HG02885 (cell line): Measurements from ENCODE around the gene SETD3.

Experiments
- ATAC-seq: cut with Tn5 transposase; IDR thresholded peaks from one replicate; pipeline ENCODE4 v1.9.1; 2021; ENCODE audit warnings: mild to moderate bottlenecking; ENCODE audit not compliant: unreplicated experiment, poor library complexity

Gene SETD3

DNA sequence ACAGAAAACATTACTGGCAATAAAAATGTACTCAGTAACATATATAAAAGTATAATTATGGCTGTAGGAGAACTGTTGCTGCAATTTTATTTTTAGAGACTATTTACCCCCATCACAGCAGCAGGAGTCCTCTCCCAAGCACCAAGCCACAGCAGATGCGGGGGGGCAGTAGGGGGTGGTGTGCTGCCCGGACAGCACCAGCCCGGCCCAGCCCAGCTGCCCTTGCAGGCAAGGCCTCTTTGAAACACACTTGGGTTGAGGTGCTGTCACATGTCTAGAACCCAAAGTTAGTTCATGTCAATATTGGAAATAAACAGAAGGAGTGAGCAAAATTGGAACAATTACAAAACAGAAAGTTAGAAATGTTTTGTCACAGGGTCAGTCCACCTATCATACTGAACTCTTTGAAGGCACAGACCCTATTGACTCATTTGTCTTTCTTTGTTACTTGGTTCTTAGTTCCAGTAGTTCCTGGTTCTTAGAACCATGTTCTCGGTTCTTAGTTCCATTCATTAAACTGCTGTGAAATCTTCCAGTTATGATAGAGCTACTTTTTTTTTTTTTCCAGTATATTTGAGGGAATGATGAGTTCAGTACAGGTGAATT lies 23.3 kb upstream of the SETD3 start:
- ATAC-seq, result no peak

DNA sequence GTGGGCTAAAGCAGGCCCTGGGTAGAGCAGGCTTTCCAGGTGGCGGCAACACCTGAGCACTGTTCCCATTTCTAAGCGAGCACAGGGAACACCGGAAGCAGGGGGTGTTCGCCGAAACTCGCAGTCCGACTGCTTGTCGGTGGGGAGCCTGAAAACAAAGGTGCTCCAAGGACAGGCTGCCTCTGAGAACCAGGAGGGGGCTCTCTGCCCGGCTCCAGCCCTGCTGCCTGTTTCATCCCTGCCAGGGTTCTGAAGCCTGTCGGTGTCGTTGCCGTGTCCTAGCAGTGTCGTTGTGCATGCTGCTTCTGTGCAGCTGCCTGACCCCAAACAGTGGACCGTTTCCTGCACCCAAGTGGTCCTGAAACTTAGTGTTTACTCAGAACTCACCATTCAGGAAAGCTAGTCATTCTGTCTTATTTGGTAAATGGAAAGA lies 22.3 kb upstream of the SETD3 start:
- no peak for ATAC-seq

DNA sequence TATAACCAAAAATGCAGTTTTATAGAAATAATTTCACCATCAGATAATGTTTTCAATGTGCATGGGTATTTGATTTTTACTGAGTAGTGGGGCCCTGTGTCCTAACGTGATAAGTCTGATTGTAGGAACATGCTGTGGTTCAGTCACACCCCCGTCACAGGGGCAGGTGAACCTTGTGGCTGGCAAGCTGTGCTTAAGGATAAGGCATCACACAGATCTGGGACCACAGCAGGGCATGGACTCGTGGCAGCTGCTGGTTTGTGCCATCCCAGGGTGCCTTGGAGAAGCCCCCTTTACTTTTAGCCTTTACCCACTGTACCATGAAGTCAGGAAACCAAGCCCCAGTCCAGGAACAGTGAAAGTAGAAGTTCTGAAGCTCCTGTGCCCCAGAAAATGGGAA lies 17.2 kb upstream of the SETD3 start:
- ATAC-seq, result no peak

DNA sequence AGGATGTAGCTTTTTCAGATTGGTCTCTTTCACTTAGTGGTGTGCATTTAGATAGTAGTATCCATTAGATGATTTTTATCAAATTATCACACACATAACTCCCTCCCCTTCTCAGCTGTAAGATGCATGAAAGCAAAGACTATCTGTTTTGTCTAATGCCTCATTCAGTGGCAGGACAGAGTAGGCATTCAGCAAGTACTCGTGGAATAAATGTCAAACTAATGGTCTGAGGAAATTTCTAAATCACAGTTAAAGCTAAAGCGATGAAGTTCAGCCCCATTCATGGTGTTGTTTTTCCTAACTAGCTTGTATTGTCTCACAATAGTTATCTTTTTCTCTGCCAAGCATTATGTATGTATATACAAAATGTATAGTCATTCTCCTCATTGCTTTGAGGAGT lies 16.7 kb upstream of the SETD3 start:
- ATAC-seq, result no peak

DNA sequence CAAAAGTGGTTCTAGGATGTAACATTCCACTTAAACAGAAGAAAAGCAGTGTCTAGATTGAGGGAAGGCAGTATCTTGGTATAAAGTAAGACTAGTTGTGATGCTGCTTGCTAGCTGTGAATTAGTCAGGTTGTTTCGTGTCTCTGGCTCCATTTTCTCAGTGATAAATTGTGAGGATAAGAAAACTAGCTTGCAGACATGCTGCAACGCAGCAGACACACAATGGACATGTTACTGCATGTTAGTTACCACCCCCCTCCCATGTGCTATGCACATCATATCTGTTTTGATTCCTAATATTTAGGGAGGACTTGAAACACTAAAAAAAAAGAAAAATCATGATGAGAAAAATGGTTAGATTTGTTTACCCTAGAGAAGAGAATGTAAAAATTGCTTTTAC lies 3.4 kb upstream of the SETD3 start:
- ATAC-seq, result no peak

DNA sequence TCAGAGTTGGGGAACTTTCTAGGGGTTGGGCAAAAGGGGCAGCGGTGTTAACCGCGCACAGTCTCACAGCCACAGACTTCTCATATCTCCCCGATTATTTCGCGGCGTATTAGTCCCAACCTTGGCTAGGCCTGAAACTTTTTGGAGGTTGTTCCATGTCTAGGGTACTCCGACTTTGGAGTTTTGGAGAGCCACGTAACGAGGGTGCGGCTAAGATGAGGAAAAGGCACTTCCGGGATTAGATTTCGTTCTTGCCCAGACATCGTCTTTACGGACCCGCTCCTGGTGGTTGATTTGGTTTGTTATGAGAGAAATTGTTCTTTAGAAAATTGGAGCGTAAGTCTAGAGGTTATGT lies 1.1 kb upstream of the SETD3 start:
- no peak for ATAC-seq

DNA sequence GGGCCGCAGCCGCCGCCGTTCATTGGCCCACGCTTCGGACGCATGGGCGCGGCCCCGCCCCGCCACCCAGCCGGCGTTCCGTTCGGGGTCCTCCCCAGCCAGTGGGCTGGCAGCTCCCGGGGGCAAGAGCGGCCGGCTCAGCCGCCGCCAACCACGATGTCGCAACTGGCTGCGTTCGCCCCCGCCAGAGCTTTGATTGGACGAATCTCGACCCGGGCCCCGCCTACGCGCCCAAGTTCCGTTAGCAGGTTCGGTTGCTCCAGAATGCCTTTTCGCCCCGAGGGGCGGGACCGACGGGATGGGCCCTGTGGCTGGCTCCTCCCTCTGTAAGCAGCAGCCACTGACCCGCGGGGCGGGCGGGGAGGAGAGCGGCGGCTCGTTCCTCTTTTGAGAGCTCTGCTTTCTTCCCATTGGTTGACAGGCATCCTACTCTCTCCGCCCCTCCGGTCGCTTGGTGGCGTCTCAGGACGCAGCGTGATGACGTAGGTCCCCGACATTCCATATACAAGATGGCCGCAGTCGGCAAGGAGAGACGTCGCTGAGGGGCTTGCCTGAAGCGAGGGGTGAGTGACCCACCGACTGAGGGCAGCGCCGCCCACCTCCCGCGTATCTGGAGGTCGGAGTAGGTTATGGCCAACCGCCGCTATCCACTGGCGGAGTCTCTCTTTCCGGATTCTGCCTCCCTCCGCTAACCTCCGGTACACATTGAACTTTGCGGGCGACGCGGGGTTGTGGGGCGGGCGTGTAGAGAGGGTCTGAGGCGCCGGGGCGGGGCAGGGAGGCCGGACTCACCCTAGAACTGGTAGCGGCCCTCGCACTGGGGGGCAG lies 472 bp upstream of the SETD3 start, which contains the start of gene CCNK:
TSS of gene CCNK (plus strand) at position 493 of the 828 bp plus-strand sequence. CDS start 11,269 bp downstream, outside the sequence.
- peak; percentile 88 for ATAC-seq

DNA sequence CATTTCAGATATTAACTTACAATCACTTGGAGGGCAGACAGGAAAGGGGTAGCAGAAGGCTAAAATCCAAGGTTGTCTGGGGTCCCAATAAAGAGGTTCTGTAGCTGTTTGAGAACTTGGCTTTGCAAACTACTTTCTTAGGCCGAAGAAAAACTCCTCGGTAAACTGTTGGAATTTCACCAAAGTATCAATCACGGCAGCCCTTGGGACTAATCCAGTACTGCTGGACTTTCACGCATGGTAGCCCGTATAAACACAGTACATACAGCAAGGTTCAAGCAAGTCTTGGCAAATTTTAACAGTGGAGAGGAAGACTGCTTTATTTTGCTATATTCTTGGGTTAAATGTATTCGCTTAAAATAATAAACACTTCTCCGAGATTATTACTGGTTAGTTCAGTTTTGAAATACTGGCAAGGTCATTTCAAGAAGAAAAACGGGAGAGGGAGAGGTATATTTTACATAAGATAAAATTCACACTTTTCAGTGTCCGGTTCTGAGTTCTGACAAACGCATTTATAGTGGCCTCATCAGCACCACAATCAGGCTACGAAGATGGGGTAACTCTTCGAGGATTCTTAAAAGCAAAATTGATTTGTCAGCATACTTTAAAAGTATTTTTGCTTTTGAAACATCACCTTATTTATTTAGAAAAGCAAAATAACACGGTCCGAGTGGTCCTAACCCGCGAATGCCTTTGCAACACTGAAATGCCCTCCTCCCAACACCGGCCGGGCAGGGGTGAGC lies 1.3 kb downstream of the SETD3 start:
- no peak for ATAC-seq

DNA sequence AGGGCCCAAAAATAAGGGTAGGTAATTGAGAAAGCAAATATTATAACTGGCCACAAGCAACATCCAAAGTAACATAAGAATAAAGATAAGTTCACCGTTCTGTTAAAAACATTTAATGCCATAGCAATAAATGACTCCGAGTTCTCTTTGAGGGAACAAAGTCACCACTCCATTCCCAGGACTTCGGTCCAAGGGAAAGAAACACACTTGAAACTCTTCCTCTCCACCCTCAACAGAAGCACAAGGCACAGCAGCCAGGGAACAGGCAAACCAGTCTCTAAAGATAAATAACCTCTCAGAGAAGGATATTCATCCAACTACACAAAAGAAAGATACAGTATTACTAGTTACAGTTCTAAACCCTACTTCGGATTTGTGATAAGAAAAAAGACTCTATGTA lies 2.5 kb downstream of the SETD3 start:
- ATAC-seq, result no peak

DNA sequence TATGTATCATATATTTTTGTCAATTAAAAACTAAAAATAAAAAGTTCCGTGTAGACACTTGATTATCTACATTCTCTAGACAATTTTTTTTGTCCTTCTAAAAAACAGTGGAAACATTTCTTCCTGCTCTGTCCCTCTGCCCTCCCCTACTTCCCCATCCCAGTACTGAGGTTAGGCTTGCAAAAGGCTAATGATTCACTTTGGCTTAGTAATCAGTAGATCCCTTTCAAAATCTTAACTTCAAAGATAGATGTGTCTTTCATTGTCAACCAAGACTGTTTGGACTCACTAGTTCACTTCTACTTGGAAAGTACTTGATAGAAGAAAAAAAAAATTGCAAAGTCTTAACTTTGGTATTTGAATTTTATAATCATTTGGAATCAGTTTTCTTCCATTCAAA lies 3.8 kb downstream of the SETD3 start:
- no peak for ATAC-seq

DNA sequence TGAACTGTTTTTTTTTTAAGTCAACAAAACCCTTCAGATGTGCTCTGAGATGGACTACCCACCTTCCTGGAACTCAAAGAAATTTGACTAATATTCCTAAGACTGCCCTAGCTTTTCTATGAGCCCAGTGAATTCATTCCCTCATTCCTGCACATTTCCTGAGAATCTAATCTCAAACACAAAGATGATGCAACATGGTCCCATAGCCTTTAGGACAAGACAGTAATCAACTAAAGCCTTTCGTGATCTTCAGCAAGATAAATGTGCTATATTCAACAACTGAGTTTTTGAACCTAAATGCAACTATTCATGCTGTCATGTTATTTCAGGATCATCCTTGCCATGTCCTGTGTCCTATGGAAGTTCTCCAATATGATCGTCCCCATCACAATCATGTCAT lies 5.0 kb downstream of the SETD3 start:
- ATAC-seq, result no peak

DNA sequence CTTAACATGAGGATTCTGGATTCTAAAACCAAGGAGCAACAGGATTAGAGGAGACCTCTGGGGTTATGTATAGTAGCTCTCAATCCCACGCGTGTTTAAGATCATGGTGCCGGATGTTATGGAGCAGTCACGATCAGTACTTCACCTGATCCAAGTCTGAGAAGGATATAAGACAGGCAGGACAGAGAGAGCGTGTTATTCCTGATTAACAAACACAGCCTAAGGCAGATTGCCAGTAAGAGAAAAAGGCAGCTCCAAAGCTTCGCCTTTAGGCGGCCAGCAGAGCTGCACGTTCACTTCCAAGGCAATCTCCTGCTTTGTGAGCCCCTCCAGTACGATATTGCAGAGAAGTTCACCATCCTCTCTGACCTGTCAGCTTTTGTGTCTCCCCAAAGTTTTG lies 5.5 kb downstream of the SETD3 start:
- ATAC-seq, result no peak

DNA sequence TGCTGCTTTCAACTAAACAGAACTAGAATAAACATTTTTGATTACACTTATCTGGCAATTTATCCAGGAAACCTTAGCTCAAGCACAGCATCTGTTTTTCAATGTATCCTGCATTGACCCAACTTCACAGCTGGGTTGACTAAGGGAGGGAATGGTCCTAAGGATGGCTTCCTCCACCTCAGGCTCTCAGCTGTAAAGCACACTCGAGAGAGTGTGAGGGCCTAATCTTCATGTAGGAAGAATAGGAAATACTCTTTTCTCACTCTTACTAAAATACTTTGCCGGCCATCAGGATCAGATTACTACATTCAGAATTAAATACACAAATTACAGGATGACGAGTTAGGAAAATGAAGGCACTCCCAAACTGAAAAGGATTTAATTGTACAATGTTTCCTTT lies 7.2 kb downstream of the SETD3 start:
- ATAC-seq, result no peak

DNA sequence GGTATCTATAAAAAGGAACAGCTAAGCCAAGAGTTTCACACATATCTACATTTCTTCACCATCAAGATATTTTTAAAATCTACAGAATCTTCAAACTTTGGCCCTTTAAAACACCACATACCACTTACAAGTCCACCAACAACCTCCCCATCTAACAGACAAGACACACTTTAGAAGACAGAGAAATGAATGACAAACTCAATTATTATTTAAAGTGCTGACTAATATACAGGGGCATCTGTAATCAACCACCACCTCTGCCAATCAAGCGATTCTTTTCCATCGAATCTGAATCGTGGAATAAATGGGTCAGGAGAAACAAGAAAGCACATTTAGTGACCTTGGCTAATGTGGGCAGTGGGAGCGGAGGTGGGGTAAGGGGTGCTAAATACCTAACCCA lies 7.7 kb downstream of the SETD3 start:
- ATAC-seq, result no peak

DNA sequence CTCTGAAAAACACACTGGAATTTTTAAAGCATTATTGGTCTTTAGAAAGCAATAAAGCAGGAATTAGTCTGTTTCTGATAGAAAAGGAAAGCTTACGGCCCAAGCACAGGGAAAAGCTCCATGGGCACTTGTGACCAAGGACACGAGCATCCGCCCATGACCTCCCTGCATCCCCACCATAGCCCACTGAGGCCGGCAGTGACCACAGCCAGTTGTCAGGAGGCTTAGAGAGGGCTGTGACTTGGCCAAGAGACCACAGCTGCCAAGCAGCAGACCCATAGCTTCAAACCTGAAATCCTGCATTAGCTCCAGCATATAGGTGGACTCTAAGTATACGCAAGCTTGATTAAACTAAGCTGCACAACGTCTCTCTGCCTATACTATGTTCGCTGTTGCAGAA lies 8.9 kb downstream of the SETD3 start:
- ATAC-seq, result no peak

DNA sequence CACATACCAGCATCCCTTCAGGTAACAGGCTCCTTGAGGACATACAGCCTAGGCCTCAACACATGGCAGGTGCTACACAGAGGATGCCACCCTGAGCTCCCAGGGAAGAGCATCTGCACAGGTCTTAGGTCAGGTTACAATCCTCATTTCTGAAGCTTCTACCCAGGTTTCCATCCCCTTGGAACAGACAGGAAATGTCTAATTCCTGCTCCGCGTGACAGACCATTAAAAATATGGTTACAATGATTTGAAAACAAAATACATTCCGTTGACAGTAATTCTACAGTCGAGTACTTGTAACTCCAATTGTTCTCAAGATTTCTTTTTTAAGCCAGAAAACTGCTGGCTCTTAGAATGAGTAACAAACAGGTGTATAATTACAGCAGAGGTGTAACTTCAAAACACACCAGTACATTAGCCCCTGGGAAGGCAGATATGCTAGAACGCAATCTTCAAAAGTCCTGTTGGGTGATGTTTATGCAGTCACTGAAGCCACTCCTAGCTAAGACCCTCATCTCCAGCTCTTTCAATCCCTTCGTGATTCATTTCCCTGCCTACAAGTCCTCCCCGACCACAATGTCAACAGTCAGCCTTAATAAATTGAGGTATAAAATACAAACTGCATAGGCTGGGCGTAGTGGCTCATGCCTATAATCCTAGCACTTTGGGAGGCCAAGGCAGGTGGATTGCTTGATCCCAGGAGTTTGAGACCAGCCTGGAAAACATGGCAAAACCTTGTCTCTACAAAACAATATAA lies 11.6 kb downstream of the SETD3 start:
- no peak for ATAC-seq

DNA sequence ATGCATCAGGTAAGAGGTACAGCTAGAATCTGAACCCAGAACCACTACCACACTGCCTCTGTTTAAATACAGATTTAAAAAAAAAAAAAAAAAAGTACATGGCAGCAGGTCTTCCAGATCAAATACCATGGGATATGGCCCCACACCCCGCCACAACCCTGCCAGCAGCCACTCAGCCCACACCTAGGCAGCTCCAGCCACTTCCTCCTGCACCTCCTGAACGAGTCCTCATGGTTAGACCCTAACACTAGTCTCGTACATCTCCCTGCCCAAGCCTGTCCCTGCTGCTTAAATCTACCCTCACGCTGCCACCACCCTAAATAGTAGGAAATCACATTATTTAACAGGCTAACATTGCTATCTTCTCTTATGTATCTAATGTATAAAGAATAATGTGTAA lies 12.6 kb downstream of the SETD3 start:
- no peak for ATAC-seq

DNA sequence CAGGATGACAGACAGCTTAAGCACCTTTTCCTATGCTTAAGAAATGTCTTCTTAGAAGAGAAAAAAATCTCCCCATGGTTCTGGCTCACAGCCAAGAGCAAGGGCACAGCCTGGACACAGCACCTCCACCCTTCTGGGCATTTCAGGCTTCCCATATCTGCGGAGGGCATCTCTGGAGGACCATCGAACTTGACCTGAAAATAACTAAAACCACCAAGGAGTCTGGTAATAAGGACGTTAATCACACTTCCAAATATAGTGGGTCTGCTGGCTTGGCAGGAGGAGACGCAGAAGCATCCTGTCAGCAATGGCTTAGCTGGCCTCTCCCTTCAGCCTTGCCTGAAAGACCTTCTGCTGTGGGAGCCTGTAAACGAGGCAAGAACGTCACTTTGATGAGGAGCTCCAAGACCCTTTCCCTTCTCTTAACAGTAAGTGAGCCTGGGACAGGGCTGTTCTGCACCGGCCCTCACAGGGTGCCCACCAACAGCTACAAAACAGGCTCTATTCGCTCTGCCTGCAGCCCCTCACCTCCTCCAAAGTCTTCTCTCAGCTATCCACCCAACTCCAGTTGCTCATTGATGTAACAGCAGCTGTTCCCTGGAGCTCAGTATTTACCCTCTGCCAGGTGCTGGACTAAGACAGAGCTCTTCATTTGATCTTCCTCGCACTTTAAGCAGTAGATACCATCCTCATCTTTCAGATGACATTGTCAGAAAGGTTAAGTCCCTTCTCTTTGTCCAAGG lies 13.2 kb downstream of the SETD3 start:
- ATAC-seq, result no peak

DNA sequence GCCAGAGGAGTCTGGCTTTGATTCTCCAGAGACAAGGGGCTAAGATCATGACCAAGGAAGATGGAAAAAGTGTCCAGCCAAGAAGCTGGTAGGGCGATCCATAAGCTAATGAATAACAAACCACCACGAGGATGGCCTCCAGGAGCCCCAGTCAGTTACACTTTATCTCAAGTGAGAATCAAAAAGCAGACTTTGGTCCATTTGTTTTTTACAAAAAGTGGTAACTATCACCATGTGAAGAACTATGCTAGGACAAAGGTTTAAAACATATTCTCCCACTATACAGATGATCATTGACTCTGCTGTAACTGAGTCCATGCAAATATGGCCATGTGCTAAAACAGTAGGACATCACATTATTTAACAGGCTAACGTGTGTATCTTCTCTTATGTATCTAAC lies 13.9 kb downstream of the SETD3 start:
- no peak for ATAC-seq

DNA sequence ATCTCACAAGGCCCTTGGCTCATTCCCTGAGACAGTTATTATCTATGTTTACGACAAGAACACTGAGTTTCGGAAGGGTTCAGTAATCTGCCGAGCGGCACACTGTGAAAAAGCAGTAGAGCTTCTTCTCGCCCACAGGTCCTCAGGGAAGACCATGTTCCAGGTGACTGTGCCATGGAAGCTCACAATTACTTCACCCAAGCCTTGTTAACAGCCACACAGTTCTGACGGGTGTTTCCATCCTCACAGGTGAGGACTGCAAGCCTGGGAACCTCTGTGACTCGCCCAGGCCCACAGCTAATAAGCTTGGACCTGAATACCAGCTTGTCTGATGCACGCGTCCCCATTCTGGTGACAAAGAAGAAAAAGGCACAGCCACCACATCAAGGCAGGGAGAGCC lies 15.4 kb downstream of the SETD3 start:
- no peak for ATAC-seq
